ENCODE data around the gene WBP11. TPM values are rescaled to one million over a fixed set of nuclear protein-coding genes. Genes with fewer than 3 reads are reported as not detected.
A peak's percentile ranks its signal among the peaks of the same experiment; 100 is the strongest.

Gene WBP11
- total and polyA plus RNA-seq, 8 donors = 1.4 to 65.9 (median 16.1) TPM

DNA sequence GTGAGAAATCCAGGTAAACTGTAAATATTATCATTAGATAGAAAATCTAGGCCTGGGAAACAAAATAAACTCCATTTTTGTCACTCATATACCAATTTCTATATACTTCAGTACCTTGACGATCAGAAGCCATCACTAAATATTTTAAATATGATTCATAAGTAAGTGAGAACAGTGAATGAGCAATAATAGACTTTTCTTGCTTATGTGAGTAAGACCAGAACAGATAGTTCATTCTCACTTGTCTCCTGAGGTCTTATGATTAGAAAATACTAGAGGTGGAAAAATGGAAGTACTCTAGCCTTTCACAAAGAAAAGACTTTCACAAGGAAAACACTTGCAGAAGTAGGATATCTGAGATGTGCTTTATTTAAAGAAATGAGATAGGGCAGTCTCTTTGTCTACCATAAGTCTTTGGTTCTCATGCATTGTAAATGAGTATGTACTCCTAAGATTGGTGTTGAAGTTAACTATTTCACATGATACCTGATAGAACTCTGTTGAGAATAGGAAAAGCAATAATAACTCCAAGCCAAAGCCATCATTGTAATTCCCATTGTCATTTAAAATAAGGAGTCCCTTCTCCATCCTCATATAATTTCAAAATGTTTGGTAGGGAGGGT is 20.8 kb upstream of the WBP11 start:
- H3K4me3 ChIP-seq = no peak overlapping the region
- no peak for TF ChIP-seq POLR2A (IDR thresholded peaks at IDR 0.05)
- no peak for TF ChIP-seq POLR2AphosphoS5 (IDR thresholded peaks at IDR 0.05)
- no peak for TF ChIP-seq EP300 (IDR thresholded peaks at IDR 0.05)
- no peak for TF ChIP-seq CTCF (IDR thresholded peaks at IDR 0.05)
- intact Hi-C loops (cut with DNase I; ENCODE audit: low total_unique reads) = no loop called here
- WGBS, 5 donors = 71 to 91% (median 80%) methylated on average over 1 of the region's 1 CpG
- H3K27me3 ChIP-seq = no peaks in the 10 kb centered on the region
- DNase-seq = no peak
- H3K9me3 ChIP-seq = no peaks in the 10 kb centered on the region
- H3K4me1 ChIP-seq = no peaks in the 10 kb centered on the region
- no peaks in the 10 kb centered on the region for H3K36me3 ChIP-seq
- H3K27ac ChIP-seq = no peak overlapping the region

DNA sequence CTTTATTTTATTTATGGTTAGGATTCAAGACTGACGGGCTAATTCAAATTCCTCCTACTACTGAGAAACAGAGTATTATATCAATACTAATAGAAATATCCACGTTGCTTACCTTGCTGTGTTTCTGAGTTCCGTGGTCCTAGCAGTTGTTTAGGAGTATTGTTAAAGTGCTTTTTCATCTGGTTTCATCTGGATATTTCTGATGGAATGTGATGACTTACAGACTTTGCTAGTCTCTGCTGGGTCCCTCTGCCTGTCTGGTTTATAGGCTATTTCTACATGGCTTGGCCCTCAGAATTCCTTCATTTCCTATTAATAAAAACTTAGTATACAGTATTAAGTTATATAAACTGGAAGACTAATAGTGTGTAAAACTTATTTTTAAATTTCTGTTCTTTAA is 10.7 kb upstream of the WBP11 start, which contains the start of gene SMCO3:
Gene SMCO3 (minus strand): TSS at position 169 of the 400 bp plus-strand sequence. CDS start 7,502 bp downstream, outside the sequence.
- Histone ChIP-seq H3K27ac (no peak within 1 kb of the TSS), H3K36me3 (no peaks in the 10 kb centered on the region), H3K4me1 (no peaks in the 10 kb centered on the region), H3K9me3 (no peaks in the 10 kb centered on the region), H3K27me3 (no peaks in the 10 kb centered on the region), H3K4me3 (no peak within 1 kb of the TSS)
- no peak for DNase-seq
- intact Hi-C loops (cut with DNase I; ENCODE audit: low total_unique reads) = no loop called here
- TF ChIP-seq POLR2AphosphoS5 (IDR thresholded peaks at IDR 0.05) (no peak), CTCF (IDR thresholded peaks at IDR 0.05) (no peak), POLR2A (IDR thresholded peaks at IDR 0.05) (no peak), EP300 (IDR thresholded peaks at IDR 0.05) (no peak)
- 82 to 89% (median 83%) methylated on average over 3 of the region's 3 CpGs for WGBS, 5 donors

- H3K4me3 ChIP-seq = no peak overlapping the region
- 91 to 98% (median 96%) methylated on average over 2 of the region's 2 CpGs for WGBS, 5 donors
- no peak for DNase-seq
- intact Hi-C loops (cut with DNase I; ENCODE audit: low total_unique reads) = no loop called here
- H3K4me1 ChIP-seq = no peaks in the 10 kb centered on the region
- TF ChIP-seq CTCF (IDR thresholded peaks at IDR 0.05) (no peak), EP300 (IDR thresholded peaks at IDR 0.05) (no peak), POLR2A (IDR thresholded peaks at IDR 0.05) (no peak), POLR2AphosphoS5 (IDR thresholded peaks at IDR 0.05) (no peak)
- H3K27me3 ChIP-seq = no peaks in the 10 kb centered on the region
- H3K27ac ChIP-seq = no peak overlapping the region
- H3K9me3 ChIP-seq = no peaks in the 10 kb centered on the region
- no peaks in the 10 kb centered on the region for H3K36me3 ChIP-seq
Observed at GRCh38 chr12:14811486-14811885, 8.2 kb upstream of the WBP11 start.

DNA sequence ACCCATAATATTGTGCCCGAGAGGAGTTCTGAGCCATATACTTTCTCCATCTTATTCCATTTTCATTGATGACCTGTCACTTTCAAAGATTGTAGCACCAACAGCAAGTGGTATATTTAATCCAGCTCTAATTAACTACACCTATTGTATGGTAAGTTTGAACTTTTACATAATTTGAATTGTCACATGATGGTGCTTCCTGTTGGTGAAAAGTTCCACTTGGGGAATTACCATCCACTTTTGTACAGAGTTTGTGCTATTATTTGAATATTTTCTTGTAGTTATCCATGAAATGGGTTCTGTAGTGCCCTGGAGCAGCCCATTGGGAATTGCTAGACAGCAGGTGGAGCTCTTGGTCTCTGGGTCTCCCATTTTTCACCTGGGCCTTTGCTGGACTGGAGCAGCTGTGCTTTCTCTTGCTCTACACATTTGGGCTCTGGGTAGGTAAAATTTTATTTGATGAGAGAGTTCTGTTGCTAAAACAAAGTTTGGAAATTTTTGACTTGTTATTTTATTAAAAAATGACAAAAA is 7.7 kb upstream of the WBP11 start:
- DNase-seq = peak in 1 of 2 donors; percentile 31
- H3K9me3 ChIP-seq = no peaks in the 10 kb centered on the region
- H3K27me3 ChIP-seq = no peaks in the 10 kb centered on the region
- no peaks in the 10 kb centered on the region for H3K4me1 ChIP-seq
- no peak overlapping the region for H3K27ac ChIP-seq
- H3K36me3 ChIP-seq = no peaks in the 10 kb centered on the region
- H3K4me3 ChIP-seq = no peak overlapping the region
- WGBS, 5 donors = 95 to 100% (median 96%) methylated on average over 1 of the region's 1 CpG
- no peak for TF ChIP-seq POLR2A (IDR thresholded peaks at IDR 0.05)
- TF ChIP-seq POLR2AphosphoS5 (IDR thresholded peaks at IDR 0.05) = no peak
- no peak for TF ChIP-seq CTCF (IDR thresholded peaks at IDR 0.05)
- no peak for TF ChIP-seq EP300 (IDR thresholded peaks at IDR 0.05)
- intact Hi-C loops (cut with DNase I; ENCODE audit: low total_unique reads) = no loop called here
